AG09309 (cell line): ENCODE data around the gene VAV2.

Experiments used
- DNase-seq: peaks from one replicate; pipeline ENCODE4 v3.0.0-alpha.2; 2010; ENCODE audit warnings: low read depth
- H3K4me3 ChIP-seq: 2 replicates; pipeline ENCODE4 v1.5.1; 2011; ENCODE audit warnings: mild to moderate bottlenecking, low read depth, low read length, moderate library complexity; ENCODE audit not compliant: control insufficient read depth
- CTCF ChIP-seq: IDR thresholded peaks from 2 replicates; pipeline ENCODE4 v1.5.1; 2011; ENCODE audit warnings: mild to moderate bottlenecking, low read depth, low read length, inconsistent platforms; ENCODE audit not compliant: insufficient read depth, control insufficient read depth; ENCODE audit errors: missing control alignments

The VAV2 gene, protein sequence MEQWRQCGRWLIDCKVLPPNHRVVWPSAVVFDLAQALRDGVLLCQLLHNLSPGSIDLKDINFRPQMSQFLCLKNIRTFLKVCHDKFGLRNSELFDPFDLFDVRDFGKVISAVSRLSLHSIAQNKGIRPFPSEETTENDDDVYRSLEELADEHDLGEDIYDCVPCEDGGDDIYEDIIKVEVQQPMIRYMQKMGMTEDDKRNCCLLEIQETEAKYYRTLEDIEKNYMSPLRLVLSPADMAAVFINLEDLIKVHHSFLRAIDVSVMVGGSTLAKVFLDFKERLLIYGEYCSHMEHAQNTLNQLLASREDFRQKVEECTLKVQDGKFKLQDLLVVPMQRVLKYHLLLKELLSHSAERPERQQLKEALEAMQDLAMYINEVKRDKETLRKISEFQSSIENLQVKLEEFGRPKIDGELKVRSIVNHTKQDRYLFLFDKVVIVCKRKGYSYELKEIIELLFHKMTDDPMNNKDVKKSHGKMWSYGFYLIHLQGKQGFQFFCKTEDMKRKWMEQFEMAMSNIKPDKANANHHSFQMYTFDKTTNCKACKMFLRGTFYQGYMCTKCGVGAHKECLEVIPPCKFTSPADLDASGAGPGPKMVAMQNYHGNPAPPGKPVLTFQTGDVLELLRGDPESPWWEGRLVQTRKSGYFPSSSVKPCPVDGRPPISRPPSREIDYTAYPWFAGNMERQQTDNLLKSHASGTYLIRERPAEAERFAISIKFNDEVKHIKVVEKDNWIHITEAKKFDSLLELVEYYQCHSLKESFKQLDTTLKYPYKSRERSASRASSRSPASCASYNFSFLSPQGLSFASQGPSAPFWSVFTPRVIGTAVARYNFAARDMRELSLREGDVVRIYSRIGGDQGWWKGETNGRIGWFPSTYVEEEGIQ

DNA sequence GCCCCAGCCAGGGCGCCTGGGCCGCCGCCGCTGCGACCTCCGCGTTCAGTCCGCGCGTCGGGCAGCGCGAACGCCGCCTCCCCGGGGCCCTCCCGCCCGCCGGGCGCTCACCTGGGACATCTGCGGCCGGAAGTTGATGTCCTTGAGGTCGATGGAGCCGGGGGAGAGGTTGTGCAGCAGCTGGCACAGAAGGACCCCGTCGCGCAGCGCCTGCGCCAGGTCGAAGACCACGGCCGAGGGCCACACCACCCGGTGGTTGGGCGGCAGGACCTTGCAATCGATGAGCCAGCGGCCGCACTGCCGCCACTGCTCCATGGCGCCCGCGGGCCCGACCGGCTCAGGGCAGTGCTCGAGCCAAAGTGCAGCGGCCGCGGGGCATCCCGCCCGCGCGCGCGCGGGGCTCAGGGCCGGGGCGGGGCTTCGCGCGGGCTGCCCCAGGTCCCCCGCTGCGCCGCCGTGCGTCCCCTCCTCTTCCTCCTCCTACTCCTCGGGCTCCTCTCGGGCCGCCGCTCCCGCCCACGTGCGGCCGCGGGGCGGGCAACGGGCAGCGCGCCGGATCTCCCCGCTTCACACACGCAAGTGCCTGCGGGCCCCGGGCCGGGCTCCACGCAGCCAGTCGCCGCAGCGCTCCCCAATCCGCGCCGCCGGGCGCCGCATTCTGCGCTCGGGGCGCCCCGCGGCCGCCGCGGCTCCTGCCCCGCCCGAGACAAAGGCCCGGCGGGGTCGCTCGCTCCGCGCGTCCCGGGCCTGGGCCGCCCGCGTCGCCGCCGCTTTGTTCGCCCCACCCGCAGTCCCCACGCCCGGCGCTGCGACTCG, at the start of gene VAV2:
Gene VAV2, minus strand, starts transcription at position 361 of the 816 bp plus-strand sequence. Its CDS starts 46 bp downstream, at position 315.
- no peak for DNase-seq
- peak within 1 kb of the TSS; percentile 94 for H3K4me3 ChIP-seq
- no peak for TF ChIP-seq CTCF

- no peak overlapping the region for H3K4me3 ChIP-seq
- DNase-seq, result no peak
- no peak for TF ChIP-seq CTCF
Observed at GRCh38 chr9:134041649-134041962, 49.5 kb upstream of the VAV2 start.

DNA sequence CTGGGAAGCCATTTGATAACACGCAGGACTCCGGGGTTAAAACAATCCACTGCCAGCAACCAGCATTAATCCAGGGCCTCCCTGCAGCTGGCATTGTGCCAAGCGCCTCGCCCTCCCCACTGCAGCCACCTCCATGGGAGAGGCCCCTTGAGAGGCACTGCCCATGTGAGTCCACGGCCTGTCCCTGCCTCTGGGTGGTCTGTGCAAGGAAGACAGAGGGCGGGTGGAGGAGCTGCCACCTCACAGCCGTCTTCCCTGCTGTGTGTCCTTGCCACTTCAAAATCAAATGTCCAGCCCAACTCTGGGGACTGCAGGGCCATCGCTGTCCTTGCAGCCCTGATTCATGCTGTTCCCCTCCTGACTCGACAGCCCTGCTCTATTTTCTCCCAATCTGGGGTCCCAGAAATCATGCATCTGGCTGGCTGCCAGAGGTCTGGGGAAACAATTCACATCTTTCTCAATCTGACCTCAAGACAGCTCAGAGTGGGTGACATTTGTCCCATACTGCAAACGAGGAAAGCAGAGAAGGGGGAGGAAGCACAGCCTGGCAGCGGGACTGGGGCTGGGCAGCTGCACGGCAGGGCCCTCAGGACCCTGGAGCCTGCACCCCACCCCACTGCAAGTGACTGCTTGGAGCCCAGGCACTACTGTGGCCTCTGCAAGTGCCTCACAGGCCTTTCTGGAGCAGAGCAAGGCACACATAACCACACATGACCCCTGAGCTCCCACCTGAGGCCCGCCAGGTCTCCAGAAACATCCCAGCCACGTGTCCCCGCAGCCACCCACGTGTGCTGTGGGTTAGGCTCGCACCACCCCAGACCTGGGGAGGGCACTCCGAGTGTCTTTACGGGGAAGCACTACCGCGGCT, 48.9 kb upstream of the VAV2 start:
- H3K4me3 ChIP-seq, result no peak overlapping the region
- no peak for TF ChIP-seq CTCF
- DNase-seq, result no peak

DNA sequence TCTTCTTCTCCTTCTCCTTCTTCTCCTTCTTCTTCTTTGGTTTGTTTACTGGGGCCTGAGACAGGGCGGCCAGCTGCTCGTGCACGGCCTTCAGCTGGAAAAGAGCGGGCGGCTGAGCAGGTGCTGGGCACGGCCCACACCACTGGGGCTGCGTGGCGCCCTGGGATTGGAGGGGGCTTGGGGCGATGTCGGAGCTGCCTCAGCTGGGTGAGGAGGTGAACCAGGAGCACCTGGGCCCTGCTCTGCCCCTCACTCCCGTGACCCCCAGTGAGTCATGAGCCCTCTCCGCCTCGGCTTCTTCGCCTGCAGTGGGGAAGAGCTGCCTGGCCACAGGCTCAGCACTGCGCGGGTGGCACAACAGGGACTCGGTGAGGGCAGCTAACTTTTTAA, 48.0 kb upstream of the VAV2 start:
- TF ChIP-seq CTCF, result no peak
- DNase-seq, result no peak
- H3K4me3 ChIP-seq, result no peak overlapping the region

GRCh38 chr9:134039386-134040175, 47.5 kb upstream of the VAV2 start:
- no peak for DNase-seq
- no peak overlapping the region for H3K4me3 ChIP-seq
- no peak for TF ChIP-seq CTCF
